AG04450 (cell line): ENCODE results near the gene FBXL7. TPM values are rescaled to one million over a fixed set of nuclear protein-coding genes. Genes with fewer than 3 reads are reported as not detected.

Experiments
- CTCF ChIA-PET: fragments of 300-600, 350-600 bp; formaldehyde crosslinking; extraction: SDS; loops from one replicate; lab custom pipeline; 2022; ENCODE audit warnings: antibody characterized with exemption, inconsistent platforms; lab: Charles Lee
- POLR2A ChIA-PET: fragments of 350-600 bp; formaldehyde crosslinking; extraction: SDS; loops from one replicate; lab custom pipeline; 2021; ENCODE audit warnings: antibody characterized with exemption, inconsistent platforms; lab: Yijun Ruan, JAX
- DNase-seq: peaks from one replicate; pipeline ENCODE4 v3.0.0-alpha.2; 2011; ENCODE audit warnings: low read depth, low spot score
- H3K27ac ChIP-seq: one replicate; pipeline ENCODE4 v1.5.1; 2012; ENCODE audit warnings: low read depth, low read length, control low read depth
- H3K27me3 ChIP-seq: one replicate; pipeline ENCODE4 v1.6.0; 2012; ENCODE audit warnings: low read length; ENCODE audit not compliant: control insufficient read depth, insufficient read depth
- H3K4me3 ChIP-seq: 2 replicates; pipeline ENCODE4 v1.5.1; 2011; ENCODE audit warnings: mild to moderate bottlenecking, low read depth, low read length, control low read depth
- H3K9me3 ChIP-seq: 2 replicates; pipeline ENCODE4 v1.5.1; 2012; ENCODE audit warnings: low read length; ENCODE audit not compliant: control insufficient read depth, insufficient read depth
- polyA plus RNA-seq: library from polyadenylated mRNA; depleted of rRNA; stranded (reverse); fragments of >200 nt; gene quantifications from 2 replicates; pipeline ENCODE4 v1.2.3, GENCODE V29; 2011
- TF ChIP-seq, protein P1 (sequence below): IDR thresholded peaks from 2 replicates; pipeline ENCODE4 v1.5.1; 2011; ENCODE audit warnings: low read depth, low read length, control low read depth, inconsistent platforms

Gene FBXL7
- polyA plus RNA-seq, 1 experiment: 10.4 TPM

GRCh38 chr5:15560421-15560820 lies 60.4 kb downstream of the FBXL7 start:
- DNase-seq: no peak
- Histone ChIP-seq H3K27me3 (no peaks in the 10 kb centered on the region), H3K27ac (no peak overlapping the region), H3K9me3 (no peaks in the 10 kb centered on the region), H3K4me3 (no peak overlapping the region)
- ChIA-PET POLR2A (no interaction called here), CTCF (no interaction called here)
- TF ChIP-seq, protein P1, sequence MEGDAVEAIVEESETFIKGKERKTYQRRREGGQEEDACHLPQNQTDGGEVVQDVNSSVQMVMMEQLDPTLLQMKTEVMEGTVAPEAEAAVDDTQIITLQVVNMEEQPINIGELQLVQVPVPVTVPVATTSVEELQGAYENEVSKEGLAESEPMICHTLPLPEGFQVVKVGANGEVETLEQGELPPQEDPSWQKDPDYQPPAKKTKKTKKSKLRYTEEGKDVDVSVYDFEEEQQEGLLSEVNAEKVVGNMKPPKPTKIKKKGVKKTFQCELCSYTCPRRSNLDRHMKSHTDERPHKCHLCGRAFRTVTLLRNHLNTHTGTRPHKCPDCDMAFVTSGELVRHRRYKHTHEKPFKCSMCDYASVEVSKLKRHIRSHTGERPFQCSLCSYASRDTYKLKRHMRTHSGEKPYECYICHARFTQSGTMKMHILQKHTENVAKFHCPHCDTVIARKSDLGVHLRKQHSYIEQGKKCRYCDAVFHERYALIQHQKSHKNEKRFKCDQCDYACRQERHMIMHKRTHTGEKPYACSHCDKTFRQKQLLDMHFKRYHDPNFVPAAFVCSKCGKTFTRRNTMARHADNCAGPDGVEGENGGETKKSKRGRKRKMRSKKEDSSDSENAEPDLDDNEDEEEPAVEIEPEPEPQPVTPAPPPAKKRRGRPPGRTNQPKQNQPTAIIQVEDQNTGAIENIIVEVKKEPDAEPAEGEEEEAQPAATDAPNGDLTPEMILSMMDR: no peak

- H3K27me3 ChIP-seq: no peaks in the 10 kb centered on the region
- no peak for DNase-seq
- H3K9me3 ChIP-seq: no peaks in the 10 kb centered on the region
- H3K27ac ChIP-seq: no peak overlapping the region
- CTCF ChIA-PET: interaction anchor here (1.0 kb wide), 1 partner anchor 260 kb away, joined by 3 read pairs; no protein-coding TSS in a partner anchor
- no peak overlapping the region for H3K4me3 ChIP-seq
- TF ChIP-seq, protein P1: no peak
- POLR2A ChIA-PET: no interaction called here
Measured at GRCh38 chr5:15564523-15564922, 64.5 kb downstream of the FBXL7 start.

GRCh38 chr5:15564957-15565356 lies 65.0 kb downstream of the FBXL7 start:
- Histone ChIP-seq H3K4me3 (no peak overlapping the region), H3K9me3 (no peaks in the 10 kb centered on the region), H3K27me3 (no peaks in the 10 kb centered on the region), H3K27ac (no peak overlapping the region)
- ChIA-PET POLR2A (no interaction called here), CTCF (no interaction called here)
- no peak for DNase-seq
- TF ChIP-seq, protein P1: no peak

DNA sequence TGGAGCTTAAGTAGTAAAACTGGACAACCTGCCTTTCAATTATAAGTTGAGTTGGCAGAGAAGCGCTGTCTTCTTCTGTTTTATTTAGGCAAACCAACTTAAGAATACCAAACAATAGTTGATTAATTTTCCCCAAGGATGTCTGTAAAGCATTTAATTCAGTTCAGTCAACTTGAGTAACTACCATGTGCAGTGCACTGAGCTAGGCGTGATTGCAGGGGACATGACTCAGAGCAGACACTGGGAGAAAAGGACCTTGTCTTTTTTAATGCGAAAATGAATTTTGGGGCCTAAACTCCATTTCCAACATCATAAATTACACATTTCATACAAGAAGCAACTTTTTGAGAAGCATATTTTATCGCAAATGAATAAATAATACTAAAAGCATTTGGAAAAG lies 66.3 kb downstream of the FBXL7 start:
- no peak for DNase-seq
- Histone ChIP-seq H3K9me3 (no peaks in the 10 kb centered on the region), H3K27ac (no peak overlapping the region), H3K27me3 (no peaks in the 10 kb centered on the region), H3K4me3 (no peak overlapping the region)
- TF ChIP-seq, protein P1: no peak
- ChIA-PET POLR2A (no interaction called here), CTCF (interaction anchor here (0.8 to 1.7 kb wide), 2 partner anchors 11 to 24 kb away, joined by 3 read pairs; no protein-coding TSS in a partner anchor)

DNA sequence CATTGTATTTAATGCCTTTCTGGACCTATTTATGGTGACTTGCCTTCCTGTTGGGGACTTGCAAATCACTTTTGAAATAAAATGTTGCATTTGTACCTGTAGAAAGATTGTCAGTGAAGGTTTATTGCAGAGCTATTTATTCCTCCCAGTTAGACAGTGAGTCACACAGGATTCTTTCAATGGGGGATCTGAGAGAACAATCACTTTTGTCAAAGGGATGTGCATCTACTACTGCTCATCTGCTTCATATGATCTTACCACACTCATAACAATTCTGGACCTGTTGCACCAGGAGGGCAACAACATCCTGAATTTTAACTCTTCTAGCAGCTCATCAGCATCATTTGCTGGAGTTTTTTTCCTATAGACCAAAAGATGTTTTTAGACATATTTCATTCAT lies 66.8 kb downstream of the FBXL7 start:
- Histone ChIP-seq H3K4me3 (no peak overlapping the region), H3K9me3 (no peaks in the 10 kb centered on the region), H3K27me3 (no peaks in the 10 kb centered on the region), H3K27ac (no peak overlapping the region)
- no peak for DNase-seq
- ChIA-PET CTCF (interaction anchor here (0.8 to 1.7 kb wide), 2 partner anchors 10 to 23 kb away, joined by 3 read pairs; no protein-coding TSS in a partner anchor), POLR2A (no interaction called here)
- TF ChIP-seq, protein P1: no peak
